NCI-H2227 treated with DMSO at 0.1 percent for 48 hours (cell line): ENCODE measurements around the gene MN1.

Experiments
- DNase-seq: peaks from one replicate; lab custom pipeline; 2025; lab: John Stamatoyannopoulos, UW

The MN1 gene

DNA sequence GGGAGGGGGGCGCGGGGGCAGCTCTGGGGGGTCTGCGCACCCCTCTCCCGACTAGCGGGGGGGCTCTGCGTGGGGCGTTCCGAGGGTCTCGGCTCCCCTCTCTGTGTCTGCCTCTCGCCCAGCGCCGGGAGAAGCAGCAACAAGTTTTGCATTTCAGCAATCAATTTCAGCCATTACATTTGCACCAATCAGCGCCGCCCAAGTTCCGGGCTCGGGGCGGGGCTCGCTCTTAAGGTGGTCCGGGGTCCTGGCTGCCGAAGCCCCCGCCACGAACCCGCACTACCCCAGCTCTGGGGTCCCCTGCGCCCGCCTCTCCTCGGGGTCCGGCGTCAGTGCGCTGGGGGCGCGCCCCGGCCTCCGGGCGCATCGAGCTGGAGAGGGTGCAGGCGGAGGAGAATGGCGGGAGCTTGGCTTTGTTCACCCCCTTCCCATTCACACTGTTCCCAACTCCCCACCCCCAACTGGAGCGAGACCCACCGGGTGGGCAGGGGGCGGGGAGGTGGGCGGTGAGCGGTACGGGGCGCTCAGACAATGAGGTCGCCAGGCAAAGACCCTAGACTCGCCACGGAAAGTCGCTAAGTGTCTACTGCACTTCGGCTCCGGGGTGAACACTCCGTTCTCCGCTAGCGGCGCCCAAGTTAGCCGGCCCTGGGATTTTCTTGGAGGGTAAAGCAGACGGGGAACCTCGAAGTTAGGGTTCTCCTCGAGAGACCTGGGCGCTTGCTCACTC lies at the start of gene MN1:
MN1 (minus strand) TSS at position 141 of the 730 bp plus-strand sequence. CDS start 1,213 bp downstream, outside the sequence.
- DNase-seq = no peak

DNA sequence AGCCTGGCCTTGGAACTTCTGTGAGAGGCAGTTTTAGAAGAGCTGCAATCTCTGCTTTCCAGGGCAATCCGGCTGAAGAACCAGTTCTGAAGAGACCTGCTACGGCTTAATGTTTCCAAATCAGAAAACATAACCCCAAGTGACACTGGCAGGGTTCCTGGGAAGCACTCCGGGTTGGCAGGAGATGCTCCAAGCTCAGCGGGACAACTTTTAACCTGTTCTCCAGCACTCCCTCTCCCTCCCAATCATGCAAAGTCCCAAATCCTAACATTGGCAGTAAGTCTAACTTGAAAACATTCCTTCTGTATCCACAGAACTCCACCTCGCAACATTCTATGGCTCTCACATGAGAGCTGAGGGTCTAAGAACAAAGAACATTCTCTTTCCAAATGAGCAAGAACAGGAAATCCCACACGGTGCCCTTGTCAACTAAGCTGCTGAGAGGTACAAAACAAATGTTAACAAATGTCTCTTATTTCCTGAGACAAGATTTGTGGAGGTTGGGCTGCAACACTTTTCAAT lies 48.5 kb upstream of the MN1 start:
- DNase-seq = no peak

DNA sequence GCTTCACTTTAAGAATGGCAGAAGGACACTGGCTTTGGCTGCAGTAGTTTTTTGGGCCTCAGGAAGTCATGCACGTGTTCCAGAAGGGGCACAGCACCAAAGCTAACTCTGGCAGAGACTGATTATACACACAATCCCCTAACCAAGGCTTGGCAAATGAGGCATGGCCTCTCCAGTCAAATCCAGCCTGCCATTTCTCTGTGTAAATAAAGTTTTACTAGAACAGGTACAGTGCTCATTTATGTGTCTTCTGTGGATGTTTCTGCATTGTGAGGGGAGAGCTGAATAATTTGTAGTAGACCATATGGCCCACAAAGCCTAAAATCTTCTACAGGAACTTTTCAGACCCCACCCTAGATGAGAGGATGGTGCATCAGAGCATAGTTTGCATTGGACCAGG lies 46.4 kb upstream of the MN1 start:
- DNase-seq = no peak

DNA sequence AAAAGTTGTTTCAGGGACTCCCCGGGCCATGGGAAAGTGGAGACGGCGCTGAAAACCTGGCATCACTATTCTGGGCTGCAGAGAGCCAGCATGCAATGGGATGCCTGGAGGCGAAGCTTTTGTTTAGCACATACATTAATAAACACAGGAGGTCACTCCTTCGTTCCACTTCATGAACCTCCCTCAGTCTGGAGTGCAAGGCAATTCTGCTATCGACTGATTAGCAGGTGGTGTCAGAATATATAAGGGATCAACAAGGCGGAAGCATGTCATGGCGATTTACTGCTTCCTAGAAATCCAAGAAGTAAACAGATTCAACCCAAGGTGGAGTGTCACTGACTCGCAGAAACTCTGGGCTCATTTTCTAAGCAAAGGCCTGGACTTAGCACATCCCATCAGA lies 45.4 kb upstream of the MN1 start:
- DNase-seq = no peak

DNA sequence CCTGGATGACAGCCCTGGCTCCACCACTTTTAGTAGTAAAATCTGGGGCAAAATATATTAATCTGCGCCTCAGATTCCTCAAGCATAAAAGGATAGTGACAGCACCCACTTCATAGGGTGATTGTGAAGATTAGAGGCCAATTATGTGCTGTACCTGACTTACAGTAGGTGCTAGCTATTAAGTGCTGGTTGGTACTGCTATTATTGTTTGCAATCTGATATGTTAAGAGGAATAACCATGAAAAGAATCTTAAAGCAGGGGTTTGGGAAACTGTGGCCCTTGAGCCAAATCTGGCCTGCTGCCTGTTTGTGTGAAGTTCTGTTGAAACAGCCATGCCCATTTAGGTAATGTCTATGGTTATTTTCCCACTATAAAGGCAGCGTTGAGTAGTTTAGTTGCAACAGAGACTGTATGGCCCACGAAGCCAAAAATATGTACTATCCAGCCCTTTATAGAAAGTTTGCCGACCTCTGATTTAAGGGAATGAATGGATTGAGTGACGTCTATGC lies 44.7 kb upstream of the MN1 start:
- DNase-seq = no peak

DNA sequence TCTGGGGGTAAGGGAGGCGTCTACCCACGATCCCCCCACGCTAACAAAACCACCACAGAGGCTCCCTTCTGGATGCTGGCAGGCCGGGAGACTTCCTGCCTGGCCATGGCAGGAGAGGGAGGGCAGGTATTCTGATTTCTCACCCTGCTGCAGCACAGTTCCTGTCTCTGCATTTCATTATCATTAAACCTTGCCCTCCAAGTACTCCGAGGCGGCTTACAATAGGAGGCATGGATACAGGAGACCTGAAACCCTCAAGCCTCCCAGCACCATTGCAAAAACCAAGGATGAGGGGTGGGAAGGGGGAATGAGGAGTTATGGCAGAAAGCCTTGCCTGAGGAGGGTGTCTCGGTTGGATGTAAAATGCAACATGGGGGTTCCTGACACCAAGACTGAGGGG lies 44.1 kb upstream of the MN1 start:
- no peak for DNase-seq

DNA sequence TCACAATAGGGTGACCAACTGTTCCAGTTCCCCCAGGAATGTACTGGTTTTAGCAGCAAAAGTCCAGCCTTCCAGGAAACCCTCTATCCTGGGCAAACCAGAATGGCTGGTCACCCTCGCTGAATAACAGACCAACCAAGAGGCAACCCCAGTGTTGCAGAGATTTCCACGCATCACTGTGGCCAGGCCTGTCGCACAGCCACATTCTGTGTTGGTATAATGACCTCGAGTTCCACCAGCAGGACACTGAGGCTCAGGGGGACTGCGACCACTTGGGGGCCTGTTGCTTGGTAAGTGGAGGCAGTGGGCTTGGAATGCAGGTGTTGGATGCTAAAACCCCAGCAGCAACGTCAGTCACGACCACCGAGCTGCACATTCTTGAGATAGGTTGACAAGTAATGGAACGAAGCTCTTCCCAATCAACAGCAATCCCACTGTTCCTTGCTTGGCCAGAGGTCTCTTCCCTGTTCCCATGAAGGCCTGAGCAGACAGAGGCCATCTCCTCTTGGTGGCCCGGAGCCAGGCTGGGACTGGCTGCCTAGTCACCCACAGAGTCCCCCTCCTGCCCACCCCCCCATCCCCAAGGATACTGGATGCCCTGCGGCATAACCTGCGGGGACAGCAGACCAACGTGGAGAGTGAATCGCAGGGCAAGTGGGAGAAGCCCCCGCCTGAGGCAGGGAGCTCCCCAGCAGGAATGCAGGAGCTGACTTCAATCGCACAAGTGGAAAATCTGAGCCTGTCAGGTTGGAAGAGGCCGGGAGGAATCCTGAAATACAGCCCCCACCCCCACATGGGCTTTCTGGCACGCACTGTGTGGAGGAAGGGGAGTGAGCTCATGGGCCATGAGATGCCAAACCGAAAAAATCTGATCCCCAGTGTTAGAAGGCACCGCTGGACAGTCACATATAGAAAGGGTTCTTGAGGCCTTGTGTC lies 43.4 kb upstream of the MN1 start:
- DNase-seq = no peak

DNA sequence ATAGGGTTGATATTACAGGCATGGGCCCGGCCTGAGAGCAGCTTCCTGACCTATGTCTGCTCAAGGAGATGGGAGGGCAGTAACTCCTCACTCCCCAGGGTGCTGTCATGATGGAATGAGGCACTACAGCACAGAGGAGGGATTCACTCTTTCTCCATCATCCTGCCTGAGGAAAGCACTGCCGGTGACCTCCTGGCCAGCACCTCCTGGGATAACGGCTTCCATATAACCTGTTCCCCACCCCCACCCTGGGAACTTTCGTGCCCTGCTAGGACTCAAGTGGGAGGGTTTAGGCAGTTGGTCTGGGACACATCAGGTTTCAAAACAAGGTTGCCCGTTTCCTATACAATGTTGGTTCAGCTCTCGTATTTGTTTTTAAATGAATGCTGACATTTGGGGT lies 42.7 kb upstream of the MN1 start:
- DNase-seq = no peak

DNA sequence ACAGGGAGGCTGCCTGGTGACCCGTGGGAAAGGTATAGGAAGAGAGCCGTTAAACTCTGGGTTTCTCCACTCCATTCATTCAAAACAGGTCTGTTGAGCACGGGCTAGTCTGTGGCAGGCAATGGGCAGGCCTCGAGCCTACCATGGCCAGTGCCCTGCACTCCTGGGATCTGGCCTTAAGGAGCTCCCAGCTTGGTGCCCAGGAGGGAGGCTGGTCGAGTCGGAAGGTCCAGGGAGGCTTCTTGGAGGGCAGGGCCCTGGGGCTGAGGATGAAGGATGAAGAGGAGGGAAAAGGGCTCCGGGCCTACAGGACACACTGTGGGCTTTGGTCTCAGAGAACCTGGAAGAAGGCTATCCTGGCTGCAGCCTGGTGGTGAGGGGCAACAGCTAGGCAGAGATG lies 41.9 kb upstream of the MN1 start:
- no peak for DNase-seq

DNA sequence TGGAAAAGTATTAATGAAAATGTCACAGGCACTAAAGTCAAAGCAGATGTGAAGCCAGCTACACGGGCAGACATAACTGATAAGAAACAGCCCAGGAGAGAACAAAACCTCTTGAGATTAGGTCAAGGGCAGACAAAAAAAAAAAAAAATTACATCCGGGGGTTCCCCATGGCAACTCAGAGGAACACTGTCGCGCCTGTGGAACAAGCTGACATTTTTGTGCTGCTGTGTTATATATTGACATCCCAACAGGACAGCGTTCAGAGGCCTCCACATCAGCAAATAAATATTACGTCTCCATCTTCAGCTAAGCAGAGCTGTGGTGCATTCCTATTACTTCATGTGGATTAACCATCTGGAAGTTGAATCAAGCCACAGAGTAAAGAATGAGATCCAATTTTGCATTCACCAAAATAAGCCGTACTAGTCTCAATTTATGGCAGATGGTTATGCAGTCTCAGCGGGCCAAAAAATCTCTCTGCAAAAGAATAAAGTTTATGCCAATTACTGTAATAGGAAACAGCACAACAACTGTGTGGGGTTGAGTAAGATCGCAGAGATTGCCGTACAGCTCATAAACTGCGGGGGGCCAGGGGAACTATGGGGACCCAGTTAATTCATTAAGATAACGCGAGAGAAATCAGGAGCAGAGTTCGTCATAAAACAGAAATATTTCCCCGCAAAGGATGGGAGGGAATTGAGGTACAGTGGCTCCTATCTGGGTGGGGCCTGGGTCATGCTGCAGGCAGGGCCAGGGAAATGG lies 41.3 kb upstream of the MN1 start:
- DNase-seq = no peak

DNA sequence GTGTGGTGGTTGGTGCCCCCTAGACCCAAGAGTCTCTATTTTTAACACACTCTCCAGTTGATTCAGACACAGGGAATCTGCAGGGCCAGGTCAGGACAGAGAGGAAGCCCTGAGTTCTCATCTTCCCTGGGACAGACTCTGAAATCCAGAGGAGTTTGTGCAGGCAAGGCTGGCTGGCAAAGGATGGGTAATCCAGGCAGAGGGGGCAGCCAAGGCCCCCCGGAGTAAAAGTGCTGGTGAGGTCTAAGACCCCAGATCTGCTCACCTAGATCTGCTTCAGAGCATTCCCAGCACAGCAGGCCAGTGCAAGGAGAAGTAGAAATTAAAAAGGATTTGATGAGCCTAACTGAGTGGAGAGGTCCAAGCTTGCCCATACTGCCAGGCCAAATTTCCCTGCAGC lies 40.6 kb upstream of the MN1 start:
- no peak for DNase-seq

DNA sequence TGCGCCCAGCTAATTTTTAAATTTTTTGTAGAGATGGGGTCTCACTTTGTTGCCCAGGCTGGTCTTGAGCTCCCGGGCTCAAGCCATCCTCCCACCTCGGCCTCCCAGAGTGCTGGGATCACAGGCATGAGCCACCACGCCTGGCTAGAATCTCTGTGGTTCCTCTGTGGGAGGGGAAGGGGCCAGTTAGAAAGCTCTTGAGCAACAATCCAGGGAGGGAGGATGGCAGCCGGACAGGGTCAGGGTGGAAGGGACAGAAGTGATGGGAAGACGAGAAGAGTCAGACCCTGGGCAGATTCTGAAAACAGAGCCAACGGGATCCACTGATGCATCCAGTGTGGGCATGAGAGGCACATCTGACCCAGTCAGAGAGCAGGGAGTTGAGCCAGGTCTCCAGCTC lies 38.9 kb upstream of the MN1 start:
- DNase-seq = no peak

DNA sequence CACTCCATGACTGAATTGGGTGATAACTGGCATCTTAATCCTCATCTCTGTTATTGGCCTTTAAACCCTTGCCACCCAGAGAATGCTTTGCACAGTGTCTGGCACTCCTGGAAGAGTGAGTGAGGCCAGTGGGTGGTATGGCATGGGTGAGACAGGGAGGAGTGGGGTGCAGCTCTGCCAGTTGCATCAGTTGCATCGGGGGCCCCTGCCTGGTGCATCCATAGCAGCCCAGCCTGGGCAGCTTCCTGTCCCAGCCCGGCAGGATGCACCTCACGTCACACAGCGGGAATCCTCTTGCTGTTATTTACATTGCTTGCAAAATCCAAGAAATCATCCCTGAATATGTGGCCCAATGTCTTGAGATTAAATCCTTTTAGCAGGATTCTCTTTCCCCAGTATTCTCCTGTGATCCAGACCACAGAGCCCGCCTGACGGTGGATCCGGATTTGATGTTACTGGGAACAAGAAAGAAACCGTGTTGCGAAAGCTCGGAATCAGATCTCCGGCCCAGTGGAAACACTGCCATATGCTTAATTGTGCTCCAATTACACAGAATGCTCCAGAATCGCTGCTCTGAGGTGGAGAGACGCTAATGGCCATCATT lies 37.6 kb upstream of the MN1 start:
- no peak for DNase-seq

DNA sequence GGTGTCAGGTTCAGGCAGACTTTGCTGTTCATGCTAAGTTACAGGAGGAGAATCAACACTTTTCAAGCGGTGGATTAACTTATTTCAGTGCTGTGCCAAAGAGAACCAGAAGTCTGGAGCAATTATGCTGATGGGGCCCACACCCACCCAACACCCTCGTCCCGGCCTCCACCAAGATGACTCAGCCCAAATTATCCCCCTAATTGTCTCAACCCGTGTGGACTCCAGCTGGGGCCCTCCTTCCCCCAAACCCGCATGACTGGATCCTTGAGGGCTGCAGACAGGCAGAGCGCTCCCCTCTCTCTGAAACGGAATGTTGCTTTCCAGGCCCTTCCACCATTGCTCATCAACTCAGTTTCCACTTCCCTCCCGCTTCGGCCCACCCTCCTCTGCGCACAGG lies 34.6 kb upstream of the MN1 start:
- no peak for DNase-seq

DNA sequence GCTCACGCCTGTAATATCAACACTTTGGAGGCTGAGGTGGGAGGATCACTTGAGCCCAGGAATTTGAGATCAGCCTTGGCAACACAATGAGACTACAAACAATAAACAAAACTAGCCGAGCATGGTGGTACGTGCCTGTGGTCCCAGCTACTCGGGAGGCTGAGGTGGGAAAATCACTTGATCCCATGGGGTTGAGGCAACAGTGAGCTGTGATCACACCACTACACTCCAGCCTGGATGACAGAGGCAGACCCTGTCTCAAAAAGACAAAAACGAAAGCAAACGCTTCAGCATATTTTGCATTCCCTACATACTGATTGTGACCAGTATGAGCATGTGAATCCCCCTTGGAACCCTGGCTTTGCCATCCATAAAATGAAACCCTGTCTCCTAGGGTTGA lies 33.9 kb upstream of the MN1 start:
- no peak for DNase-seq

DNA sequence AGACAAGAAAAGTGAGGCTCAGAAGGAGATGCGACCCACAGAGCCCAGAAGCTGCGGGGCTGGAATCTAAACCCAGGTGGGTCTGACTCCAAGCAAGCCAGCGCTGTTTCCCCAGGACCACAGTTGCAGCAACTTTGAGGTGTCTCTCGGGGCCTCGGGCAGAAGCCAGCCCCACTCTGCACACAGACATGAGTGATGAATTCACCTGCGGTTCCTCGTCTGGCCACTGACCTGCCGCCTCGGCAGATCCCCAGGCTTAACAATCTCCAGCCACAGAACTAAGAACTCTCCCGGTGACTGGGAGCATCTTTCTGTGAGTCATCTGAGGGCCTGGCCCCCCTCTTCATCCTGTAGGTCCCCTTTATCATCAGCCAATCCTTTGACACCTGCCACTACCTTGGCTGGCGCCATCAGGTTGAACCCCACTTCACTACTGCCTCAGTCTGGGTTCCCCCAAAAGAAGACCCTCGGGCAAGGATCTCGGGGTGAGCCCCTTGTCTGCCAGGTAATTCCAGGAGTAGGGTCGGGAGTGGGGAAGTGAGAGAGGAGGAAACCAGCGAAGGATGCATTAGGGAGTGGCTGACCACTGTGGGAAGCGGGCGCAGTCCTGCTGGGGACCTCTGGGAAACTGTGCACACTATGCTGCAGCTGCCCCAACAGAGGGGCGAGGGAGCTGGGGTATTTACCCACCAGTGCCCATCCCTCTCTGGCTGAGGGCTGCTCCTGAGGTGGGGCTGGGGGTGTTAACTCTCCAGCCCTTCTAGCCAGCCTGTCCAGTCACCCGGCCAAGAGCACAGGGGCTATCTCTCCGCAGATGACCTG lies 33.0 kb upstream of the MN1 start:
- DNase-seq = no peak

DNA sequence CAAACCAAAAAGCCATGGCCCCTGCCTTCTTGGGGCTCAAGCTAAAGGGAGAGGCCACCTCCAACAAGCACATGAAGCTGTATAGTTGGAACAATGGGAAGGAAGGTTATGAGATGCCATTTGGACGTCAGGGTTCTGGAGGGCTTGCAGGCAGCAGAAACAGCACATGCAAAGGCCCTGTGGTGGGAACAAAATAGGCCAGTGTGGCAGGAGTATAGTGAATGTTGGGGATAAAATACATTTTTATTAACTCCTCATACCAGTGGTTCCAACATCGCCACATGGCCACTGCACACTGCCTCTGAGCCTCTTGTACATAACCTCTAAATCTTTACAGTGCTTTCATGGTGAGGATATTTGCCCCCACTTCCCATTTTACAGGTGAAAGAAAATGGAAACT lies 32.2 kb upstream of the MN1 start:
- no peak for DNase-seq

DNA sequence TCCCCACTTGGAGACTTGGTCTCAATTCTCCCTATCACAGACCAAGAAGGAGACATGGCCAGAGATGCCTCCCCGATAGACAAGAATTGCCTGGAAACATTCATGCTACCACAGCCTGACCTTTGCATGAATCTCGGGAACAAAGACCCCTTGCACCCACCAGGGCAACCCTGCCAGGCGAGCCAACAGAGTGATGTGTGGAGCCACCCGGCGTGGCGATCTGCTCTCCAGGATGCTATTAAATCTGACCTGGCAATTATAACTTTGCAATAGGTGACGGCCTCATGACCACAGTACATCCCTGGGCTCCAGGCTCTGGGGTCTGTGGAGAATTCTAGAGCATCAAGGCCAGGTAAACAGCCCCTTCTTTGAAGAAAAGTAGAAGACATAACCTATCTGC lies 31.1 kb upstream of the MN1 start:
- no peak for DNase-seq

DNA sequence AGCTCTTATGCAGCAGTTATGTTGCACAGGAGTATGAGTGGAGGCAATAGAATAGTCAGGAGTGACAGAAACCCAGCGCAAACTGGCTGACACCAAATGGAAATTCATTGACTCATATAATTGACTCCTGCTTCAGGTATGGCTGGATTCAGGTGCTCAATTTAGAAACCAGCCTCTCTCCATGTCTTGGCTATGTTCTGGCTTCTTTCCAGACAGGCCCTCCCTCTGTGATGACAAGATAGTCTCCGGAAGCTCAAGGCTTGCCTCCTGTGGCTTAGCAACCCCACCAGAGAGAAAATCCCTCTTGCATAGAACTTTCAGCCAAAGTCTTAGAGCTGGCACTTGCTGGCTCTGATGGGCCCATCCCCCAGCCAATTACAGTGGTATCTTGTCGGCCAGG lies 28.1 kb upstream of the MN1 start:
- DNase-seq = no peak

DNA sequence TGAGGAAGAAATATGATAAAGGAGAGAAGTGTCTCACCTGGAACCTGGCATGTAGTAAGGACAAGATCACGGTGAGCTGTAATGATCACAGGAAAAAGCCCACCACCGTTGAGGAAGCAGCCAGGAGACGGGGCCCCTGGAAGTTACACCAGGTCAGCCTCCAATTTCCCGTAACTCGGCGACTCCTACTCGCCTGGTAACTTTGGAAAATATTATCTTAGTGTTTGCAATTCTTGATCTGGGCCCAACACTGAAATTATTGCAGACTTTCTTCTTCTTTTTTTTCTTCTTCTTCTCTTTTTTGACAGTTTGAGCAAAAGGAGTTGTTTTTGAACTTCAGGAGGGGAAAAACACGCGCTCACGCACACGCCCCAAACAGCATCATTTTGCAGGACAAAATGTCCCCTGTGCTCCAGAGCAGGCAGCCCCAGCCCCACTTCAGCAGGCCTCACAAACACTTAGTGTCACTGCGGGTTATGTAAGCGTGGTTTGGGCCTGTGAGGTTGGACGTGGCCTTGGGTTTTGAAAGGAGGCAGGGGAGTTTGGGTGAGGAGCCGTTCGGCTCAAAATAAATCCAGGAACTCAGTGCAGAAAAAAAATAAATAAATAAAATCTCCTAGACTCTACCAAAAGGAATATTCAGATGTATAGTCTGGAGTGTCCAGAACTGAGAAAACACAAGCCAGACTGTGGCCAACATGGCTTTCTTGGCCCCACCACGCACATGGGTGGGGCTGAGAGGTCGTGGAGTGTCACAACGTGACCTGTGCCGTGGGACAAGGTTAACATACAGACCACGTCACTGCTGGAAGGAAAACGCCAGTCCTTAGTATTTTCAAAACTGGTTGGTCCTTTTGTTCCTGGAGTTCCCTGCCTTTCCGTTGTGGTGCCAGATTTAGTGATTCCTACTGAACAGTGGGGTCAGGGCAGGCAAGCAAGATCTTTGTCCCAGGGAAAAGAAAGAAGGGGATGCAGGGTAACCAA lies 26.3 kb upstream of the MN1 start:
- DNase-seq = no peak
